ENCODE data around the gene SSC5D.

The SSC5D gene

GRCh38 chr19:55539090-55539984 is 51.1 kb downstream of the SSC5D start:
- DNase-seq = no peak

- DNase-seq = no peak
Measured at GRCh38 chr19:55540619-55541018, 52.4 kb downstream of the SSC5D start.

- DNase-seq = no peak
Measured at GRCh38 chr19:55541091-55541490, 52.9 kb downstream of the SSC5D start.

- DNase-seq = no peak
Measured at GRCh38 chr19:55542292-55542855, 54.1 kb downstream of the SSC5D start.

GRCh38 chr19:55543567-55543966 is 55.3 kb downstream of the SSC5D start:
- DNase-seq = no peak

- no peak for DNase-seq
Measured at GRCh38 chr19:55544014-55544413, 55.8 kb downstream of the SSC5D start.

- no peak for DNase-seq
Measured at GRCh38 chr19:55544776-55545439, 56.7 kb downstream of the SSC5D start.

- DNase-seq = no peak
Measured at GRCh38 chr19:55545443-55545842, 57.2 kb downstream of the SSC5D start, which contains the start of gene SBK3. Gene SBK3, minus strand, starts transcription at chr19:55545543. Its CDS starts 0 bp downstream, at chr19:55545543.

GRCh38 chr19:55546011-55546410 is 57.8 kb downstream of the SSC5D start:
- no peak for DNase-seq

- DNase-seq = no peak
Measured at GRCh38 chr19:55546822-55547614, 58.8 kb downstream of the SSC5D start.

- no peak for DNase-seq
Measured at GRCh38 chr19:55549500-55550320, 61.5 kb downstream of the SSC5D start.

GRCh38 chr19:55550321-55550650 is 62.0 kb downstream of the SSC5D start:
- DNase-seq = no peak

- DNase-seq = no peak
Measured at GRCh38 chr19:55552206-55552605, 64.0 kb downstream of the SSC5D start.

GRCh38 chr19:55552620-55553019 is 64.4 kb downstream of the SSC5D start:
- no peak for DNase-seq

- no peak for DNase-seq
Measured at GRCh38 chr19:55553217-55554182, 65.3 kb downstream of the SSC5D start.

GRCh38 chr19:55554302-55554701 is 66.1 kb downstream of the SSC5D start:
- DNase-seq = no peak

GRCh38 chr19:55554741-55555152 is 66.5 kb downstream of the SSC5D start:
- DNase-seq = no peak

GRCh38 chr19:55559684-55560083 is 71.4 kb downstream of the SSC5D start:
- DNase-seq = no peak

- DNase-seq = no peak
Measured at GRCh38 chr19:55563261-55563690, 75.0 kb downstream of the SSC5D start.

- no peak for DNase-seq
Measured at GRCh38 chr19:55566823-55567222, 78.6 kb downstream of the SSC5D start.
